Sciatic nerve (tissue), 1 donor: ENCODE data around the gene CNST. TPM values are rescaled to one million over a fixed set of nuclear protein-coding genes. Genes with fewer than 3 reads are reported as not detected.

Experiments used
- total RNA-seq: library from RNA; stranded (reverse); fragmentation: NEBNext Ultra II Directional; extraction: Animal tissue kit (Norgen Biotek cat#: 25700); gene quantifications from one replicate; pipeline ENCODE4 v1.2.1, GENCODE V29; 2021
- donor health status: DM: no; HTN: no; CAD: no.

The CNST gene
- total RNA-seq, 1 donor from 2014 or later = 23.4 TPM

Other genes starting within 250 kb of the CNST start
- 27.7 TPM for gene SMYD3, start 59.2 kb upstream of the CNST start, total RNA-seq
- gene TFB2M, start 195 bp upstream of the CNST start, total RNA-seq = 6.6 TPM
- gene SCCPDH, start 158.0 kb downstream of the CNST start, total RNA-seq = 79.0 TPM